ENCODE measurements around the gene TIMM29.
"Not testable (repeated sequence)": the region's sequence is repeated elsewhere in the genome, so short reads cannot be mapped to it uniquely, and the experiment has no call there.

The TIMM29 gene

DNA sequence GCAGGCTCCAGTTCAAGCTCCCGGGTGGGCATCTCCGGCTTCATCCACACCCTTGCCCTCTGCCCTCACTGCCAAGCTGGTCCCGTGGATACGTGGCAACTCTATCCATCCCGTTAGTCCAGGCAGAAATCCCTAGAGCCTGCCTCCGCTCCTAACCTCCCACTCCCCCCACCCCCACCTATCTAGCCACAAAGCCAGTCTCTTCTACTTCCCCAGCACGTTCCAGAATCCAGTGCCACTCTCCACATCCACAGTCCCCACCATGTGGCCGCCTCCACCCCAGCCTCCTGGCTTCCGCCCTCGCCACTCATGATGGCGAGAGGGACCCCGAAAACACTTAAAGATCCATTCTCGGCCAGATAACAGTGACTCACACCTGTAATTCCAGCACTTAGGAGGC, 4.0 kb upstream of the TIMM29 start:
- TF ChIP-seq CTCF (IDR thresholded peaks at IDR 0.05; ENCODE audit: borderline replicate concordance, insufficient read depth, low read depth, low read length) = no peak
- no peak overlapping the region for H3K4me3 ChIP-seq (ENCODE audit: low read depth, low read length)

DNA sequence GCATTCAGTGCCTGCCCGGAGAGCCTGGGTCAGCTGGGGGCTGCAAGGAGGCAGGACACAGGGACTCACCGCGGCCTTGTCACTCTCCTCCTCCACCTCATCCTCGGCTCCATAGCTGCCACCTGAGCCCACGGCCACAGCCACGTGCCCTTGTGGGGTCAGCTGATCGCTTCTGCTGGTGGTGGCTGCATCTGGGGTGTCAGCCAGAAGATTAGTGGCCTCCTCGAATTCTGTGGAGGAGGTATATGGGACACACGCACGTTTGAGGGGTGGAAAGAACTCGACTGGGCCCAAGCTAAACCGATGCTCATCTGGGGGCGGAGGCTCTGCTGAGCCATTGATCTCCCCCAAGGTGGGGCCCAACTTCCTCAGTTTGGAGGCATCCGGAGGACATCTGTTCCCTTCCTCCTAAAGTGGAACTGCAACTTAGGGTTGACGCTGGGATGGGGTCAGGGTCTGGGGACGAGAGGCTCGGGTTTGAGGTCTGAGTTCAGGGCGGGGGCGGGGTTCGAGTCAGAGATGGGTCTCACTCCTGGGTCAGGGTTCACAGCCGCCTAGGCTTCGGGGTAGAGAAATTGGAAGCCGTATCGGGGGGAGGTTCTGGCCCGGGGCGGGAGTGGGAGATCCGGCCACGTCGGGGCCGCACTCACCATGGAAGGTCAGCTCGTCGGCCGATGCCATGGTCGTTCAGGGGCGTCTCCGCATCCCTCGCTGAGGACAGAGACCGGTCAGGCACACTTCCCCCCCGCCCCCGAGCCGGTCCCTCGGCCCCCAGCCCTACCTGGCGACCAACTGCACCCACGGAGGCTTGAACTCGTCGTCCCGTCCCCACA, 665 bp upstream of the TIMM29 start:
- no peak for TF ChIP-seq CTCF (IDR thresholded peaks at IDR 0.05; ENCODE audit: borderline replicate concordance, insufficient read depth, low read depth, low read length)
- H3K4me3 ChIP-seq (ENCODE audit: low read depth, low read length) = peak overlapping the region; percentile 69

GRCh38 chr19:10929402-10929794, 787 bp downstream of the TIMM29 start:
- peak overlapping the region; percentile 69 for H3K4me3 ChIP-seq (ENCODE audit: low read depth, low read length)
- no peak for TF ChIP-seq CTCF (IDR thresholded peaks at IDR 0.05; ENCODE audit: borderline replicate concordance, insufficient read depth, low read depth, low read length)

DNA sequence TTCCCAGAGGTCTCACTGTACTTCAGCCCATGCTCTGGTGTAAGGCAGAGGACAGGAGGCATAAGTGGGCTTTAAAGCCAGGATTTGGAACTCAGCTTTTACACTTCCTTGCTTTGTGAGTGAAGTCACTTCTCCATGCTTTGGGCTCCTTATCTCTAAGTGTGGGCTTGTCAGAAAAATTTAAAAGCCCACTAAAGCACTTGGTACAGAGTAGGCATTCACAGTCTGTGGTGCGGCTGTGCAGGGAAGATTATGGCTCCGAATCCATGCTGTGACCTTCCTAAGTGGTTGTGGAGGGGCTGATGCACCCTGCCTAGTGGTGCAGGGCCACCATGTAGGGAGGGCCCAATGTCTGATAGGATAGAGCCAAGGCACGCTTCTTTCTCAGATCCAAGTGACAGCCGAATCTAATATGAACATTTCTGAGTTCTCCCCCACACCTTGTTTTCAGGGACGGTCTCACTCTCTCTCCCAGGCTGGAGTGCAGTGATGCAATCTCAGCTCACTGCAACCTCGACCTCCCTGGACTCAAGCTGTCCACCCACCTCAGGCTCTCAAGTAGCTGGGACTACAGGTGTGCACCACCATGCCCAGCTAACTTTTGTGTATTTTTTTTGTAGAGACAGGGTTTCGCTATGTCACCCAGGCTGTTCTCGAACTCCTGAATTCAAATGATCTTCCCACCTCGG, 6.9 kb downstream of the TIMM29 start:
- TF ChIP-seq CTCF (IDR thresholded peaks at IDR 0.05; ENCODE audit: borderline replicate concordance, insufficient read depth, low read depth, low read length) = no peak
- no peak overlapping the region for H3K4me3 ChIP-seq (ENCODE audit: low read depth, low read length)

GRCh38 chr19:10936661-10937084, 8.1 kb downstream of the TIMM29 start:
- TF ChIP-seq CTCF (IDR thresholded peaks at IDR 0.05; ENCODE audit: borderline replicate concordance, insufficient read depth, low read depth, low read length) = peak; percentile 62; the same call in 1 of the 2 replicates
- no peak overlapping the region for H3K4me3 ChIP-seq (ENCODE audit: low read depth, low read length)

- H3K4me3 ChIP-seq (ENCODE audit: low read depth, low read length) = not testable (repeated sequence)
Measured at GRCh38 chr19:10941649-10942048, 13.0 kb downstream of the TIMM29 start.

- not testable (repeated sequence) for H3K4me3 ChIP-seq (ENCODE audit: low read depth, low read length)
Measured at GRCh38 chr19:10943412-10943811, 14.8 kb downstream of the TIMM29 start.

DNA sequence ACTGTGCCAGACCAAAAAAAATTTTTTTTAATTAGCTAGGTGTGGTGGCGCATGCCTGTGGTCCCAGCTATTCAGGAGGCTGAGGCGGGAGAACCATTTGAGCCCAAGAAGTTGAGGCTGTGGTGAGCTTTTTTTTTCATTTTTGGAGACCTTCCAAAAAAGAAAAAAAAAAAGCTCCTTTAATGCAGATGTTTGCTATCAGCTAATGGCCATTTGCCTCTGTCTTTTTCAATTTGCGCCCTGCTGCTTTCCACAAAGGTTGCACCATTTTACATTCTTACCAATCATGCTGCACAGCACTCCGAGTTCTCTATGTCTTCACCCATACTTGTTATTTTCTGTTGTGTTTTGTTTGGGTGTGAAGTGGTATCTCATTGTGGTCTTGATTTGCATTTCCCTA, 16.7 kb downstream of the TIMM29 start:
- TF ChIP-seq CTCF (IDR thresholded peaks at IDR 0.05; ENCODE audit: borderline replicate concordance, insufficient read depth, low read depth, low read length) = no peak
- no peak overlapping the region for H3K4me3 ChIP-seq (ENCODE audit: low read depth, low read length)

Measured in GM12875 (cell line).